Glomerular visceral epithelial cell (primary cell): Measurements from ENCODE around the gene UGCG.
"Not testable (repeated sequence)": the region's sequence is repeated elsewhere in the genome, so short reads cannot be mapped to it uniquely, and the experiment has no call there.

ENCODE experiments used
- DNase-seq: peaks from one replicate; pipeline ENCODE4 v3.0.0-alpha.2; 2016; ENCODE audit errors: extremely low spot score

UGCG gene

GRCh38 chr9:111952559-111952958 is 55.9 kb downstream of the UGCG start:
- DNase-seq, result peak; percentile 98

GRCh38 chr9:111953444-111953843 is 56.8 kb downstream of the UGCG start:
- DNase-seq, result no peak

- no peak for DNase-seq
Measured at GRCh38 chr9:111955048-111955447, 58.4 kb downstream of the UGCG start.

GRCh38 chr9:111957856-111958631 is 61.4 kb downstream of the UGCG start:
- DNase-seq, result peak; percentile 93

GRCh38 chr9:111959468-111960359 is 63.1 kb downstream of the UGCG start:
- DNase-seq, result peak; percentile 98

GRCh38 chr9:111960485-111960884 is 63.9 kb downstream of the UGCG start:
- DNase-seq, result not testable (repeated sequence)

- DNase-seq, result peak; percentile 89
Measured at GRCh38 chr9:111961009-111961408, 64.4 kb downstream of the UGCG start.

GRCh38 chr9:111961575-111961974 is 65.0 kb downstream of the UGCG start:
- peak; percentile 96 for DNase-seq

- no peak for DNase-seq
Measured at GRCh38 chr9:111962021-111962420, 65.4 kb downstream of the UGCG start.

GRCh38 chr9:111963995-111964394 is 67.4 kb downstream of the UGCG start:
- no peak for DNase-seq

- DNase-seq, result peak; percentile 99
Measured at GRCh38 chr9:111965566-111966019, 69.0 kb downstream of the UGCG start.

- no peak for DNase-seq
Measured at GRCh38 chr9:111966124-111966723, 69.6 kb downstream of the UGCG start.

GRCh38 chr9:111966861-111967291 is 70.3 kb downstream of the UGCG start:
- peak; percentile 74 for DNase-seq

- no peak for DNase-seq
Measured at GRCh38 chr9:111967621-111968020, 71.0 kb downstream of the UGCG start.

- DNase-seq, result peak; percentile 83
Measured at GRCh38 chr9:111969061-111969460, 72.4 kb downstream of the UGCG start.

GRCh38 chr9:111969622-111970021 is 73.0 kb downstream of the UGCG start:
- no peak for DNase-seq

GRCh38 chr9:111970827-111971226 is 74.2 kb downstream of the UGCG start:
- DNase-seq, result no peak

GRCh38 chr9:111974092-111974681 is 77.6 kb downstream of the UGCG start:
- DNase-seq, result peak; percentile 70

- no peak for DNase-seq
Measured at GRCh38 chr9:111975709-111976108, 79.1 kb downstream of the UGCG start.

GRCh38 chr9:111978616-111979015 is 82.0 kb downstream of the UGCG start:
- no peak for DNase-seq

- DNase-seq, result no peak
Measured at GRCh38 chr9:111979561-111979960, 82.9 kb downstream of the UGCG start.

GRCh38 chr9:111980398-111980797 is 83.8 kb downstream of the UGCG start:
- no peak for DNase-seq
